CD1c-positive myeloid dendritic cell (primary cell): ENCODE results near the gene CCDC73.
"Not testable (repeated sequence)": the region's sequence is repeated elsewhere in the genome, so short reads cannot be mapped to it uniquely, and the experiment has no call there.

Source experiments
- DNase-seq: peaks from one replicate; pipeline ENCODE4 v3.0.0-alpha.2; 2016; ENCODE audit errors: extremely low spot score

The CCDC73 gene

DNA sequence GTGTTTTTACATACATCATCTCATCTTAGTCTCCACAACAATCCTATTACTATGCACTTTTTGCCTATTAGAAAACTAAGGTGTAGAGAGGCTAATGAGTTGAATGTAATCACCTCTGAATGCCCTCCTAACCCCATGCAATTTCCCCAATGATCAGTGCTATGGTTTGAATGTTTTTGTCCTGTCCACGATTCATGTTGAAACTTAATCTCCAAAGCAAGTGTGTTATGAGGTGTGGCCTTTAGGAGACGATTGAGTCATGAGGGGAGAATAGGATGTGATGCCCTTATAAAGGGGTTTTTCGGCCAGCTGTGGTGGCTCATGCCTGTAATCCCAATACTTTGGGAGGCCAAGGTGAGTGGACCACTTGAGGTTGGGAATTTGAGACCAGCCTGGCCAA, 2.0 kb upstream of the CCDC73 start:
- no peak for DNase-seq

GRCh38 chr11:32792948-32793475, 1.4 kb downstream of the CCDC73 start:
- DNase-seq = peak; percentile 72

DNA sequence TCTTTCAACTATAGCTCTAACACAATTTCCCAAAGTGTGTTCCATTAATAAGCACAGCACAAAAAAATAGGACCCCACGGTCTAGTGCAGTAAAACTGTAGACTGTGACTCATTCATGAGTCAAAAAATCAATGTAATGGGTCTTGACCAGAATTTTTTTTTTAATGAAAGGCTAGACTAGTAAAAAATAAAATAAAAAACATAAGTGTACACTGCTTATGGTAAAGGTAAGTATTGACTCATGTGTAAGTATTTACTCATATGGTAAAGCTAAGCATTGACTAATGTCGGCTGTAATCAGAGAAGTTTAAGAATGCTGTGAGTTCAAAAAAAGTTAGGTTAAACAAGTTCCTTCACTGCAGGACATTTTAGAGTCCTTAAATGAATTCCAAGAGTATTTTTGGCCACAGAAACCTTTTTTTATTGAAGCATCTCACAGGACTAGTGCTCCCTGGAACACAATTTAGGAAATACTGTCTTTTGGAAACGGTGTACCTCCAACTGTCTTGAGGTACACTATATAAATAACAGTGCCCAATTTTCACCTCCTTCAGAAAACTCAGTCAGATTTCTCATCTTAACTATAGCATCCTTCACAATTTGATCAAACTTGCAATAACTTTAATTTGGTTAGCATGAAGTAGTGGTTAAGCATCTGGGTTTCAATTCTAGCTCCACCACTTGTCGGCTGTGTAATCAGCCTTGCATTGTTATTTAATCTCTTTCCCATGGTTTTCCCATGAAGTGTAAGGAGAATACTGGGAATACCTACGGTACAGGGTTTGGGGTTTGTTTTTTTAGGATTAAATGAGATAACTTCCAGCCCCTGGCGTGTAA, 2.1 kb downstream of the CCDC73 start:
- DNase-seq = no peak

DNA sequence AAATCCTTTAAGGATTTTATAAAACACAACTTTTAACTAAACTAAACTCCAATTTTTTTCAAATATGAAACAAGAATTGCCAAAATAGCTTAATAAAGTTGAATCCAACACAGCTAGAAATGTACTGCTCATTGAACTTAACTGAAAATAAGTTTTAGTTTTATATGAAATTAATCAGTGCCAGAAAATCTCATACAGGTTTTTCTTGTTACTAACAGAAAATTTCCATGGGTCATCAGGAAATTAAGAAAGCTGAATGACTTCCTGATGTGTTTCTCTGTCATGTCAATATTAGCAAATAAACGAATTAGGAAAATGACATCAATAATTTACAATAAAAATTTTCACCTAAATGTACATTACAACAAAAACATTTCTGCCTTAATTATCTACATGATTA, 3.5 kb downstream of the CCDC73 start:
- DNase-seq = no peak

- no peak for DNase-seq
Measured at GRCh38 chr11:32786811-32787210, 7.7 kb downstream of the CCDC73 start.

- no peak for DNase-seq
Measured at GRCh38 chr11:32785262-32785661, 9.2 kb downstream of the CCDC73 start.

- no peak for DNase-seq
Measured at GRCh38 chr11:32781721-32782120, 12.7 kb downstream of the CCDC73 start.

DNA sequence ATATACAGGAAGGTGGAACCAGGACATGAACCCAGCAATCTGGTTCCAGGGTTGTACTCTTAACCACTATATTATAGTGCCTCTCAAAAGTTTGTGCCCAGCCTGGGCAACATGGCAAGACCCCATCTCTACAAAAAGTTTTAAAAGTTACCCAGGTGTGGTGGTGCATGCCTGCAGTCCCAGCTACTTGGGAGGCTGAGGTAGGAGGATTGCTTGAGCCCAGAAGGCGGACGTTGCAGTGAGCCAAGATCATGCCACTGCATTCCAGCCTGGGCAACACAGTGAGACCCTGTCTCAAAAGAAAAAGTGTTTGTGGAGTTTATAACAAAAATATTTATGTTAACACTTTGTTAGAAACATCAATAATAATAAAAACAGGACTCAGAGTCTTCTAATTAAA, 13.6 kb downstream of the CCDC73 start:
- DNase-seq = not testable (repeated sequence)

- peak; percentile 49 for DNase-seq
Measured at GRCh38 chr11:32779136-32779535, 15.3 kb downstream of the CCDC73 start.

GRCh38 chr11:32775908-32776307, 18.6 kb downstream of the CCDC73 start:
- no peak for DNase-seq

GRCh38 chr11:32774081-32774480, 20.4 kb downstream of the CCDC73 start:
- DNase-seq = no peak

DNA sequence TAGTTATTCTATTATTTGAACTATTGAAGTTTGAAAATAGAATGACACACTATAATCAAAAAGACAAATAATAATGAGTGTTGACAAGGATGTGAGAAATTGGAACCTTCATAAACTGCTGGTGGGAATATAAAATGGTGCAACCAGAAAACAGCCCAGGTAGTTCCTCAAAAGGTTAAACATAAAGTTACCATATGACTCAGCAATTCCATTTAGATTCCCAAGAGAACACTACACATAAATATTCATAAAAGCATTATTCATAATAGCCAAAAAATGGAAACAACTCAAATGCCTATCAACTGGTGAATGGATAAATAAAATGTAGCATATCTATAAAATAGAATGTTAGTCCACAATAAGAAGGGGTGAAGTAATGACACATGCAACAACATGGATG, 21.7 kb downstream of the CCDC73 start:
- no peak for DNase-seq

GRCh38 chr11:32761774-32762173, 32.7 kb downstream of the CCDC73 start:
- DNase-seq = not testable (repeated sequence)

DNA sequence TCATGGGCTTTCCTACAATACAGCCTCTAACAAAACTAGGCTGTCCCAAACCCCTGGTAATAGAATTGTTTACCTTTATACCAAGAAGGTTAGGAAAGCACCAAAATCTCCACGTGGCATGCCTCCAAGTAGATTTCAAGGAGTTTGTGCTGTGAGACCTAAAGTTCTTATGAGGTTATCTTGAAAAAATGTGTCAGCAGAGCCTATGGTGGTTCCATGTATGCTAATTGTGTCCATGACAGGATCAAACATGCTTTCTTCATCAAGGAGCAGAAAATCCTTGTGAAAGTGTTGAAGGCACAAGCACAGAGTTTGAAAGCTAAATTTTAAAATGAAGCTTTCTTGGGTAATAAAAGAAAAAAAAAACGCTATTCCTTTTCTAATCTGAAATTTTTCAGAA, 36.2 kb downstream of the CCDC73 start:
- no peak for DNase-seq

GRCh38 chr11:32753181-32753580, 41.3 kb downstream of the CCDC73 start:
- not testable (repeated sequence) for DNase-seq

GRCh38 chr11:32752001-32752400, 42.5 kb downstream of the CCDC73 start:
- no peak for DNase-seq

GRCh38 chr11:32751381-32751780, 43.1 kb downstream of the CCDC73 start:
- DNase-seq = no peak

GRCh38 chr11:32729976-32730375, 64.5 kb downstream of the CCDC73 start:
- DNase-seq = no peak

- no peak for DNase-seq
Measured at GRCh38 chr11:32723332-32723731, 71.1 kb downstream of the CCDC73 start.

- no peak for DNase-seq
Measured at GRCh38 chr11:32722255-32722654, 72.2 kb downstream of the CCDC73 start.

DNA sequence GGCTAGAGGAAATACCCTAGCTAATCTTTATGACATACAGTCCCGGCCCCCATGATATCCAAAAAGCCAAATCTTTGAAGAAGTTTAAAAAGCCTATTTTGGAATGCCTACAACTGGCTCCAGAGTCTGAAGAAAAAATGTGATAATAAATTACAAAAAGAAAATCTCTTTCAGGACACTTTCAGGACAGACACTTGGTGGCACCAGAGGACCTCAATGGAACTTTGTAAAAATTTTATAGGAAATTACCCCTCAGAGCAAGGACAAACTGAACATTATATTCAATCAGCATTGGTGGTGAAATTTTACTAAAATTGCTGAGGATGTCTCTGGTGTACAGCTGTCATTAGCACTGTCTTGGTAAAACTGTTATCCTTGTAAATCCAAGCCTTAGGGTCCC, 81.0 kb downstream of the CCDC73 start:
- DNase-seq = no peak

- not testable (repeated sequence) for DNase-seq
Measured at GRCh38 chr11:32708978-32709377, 85.5 kb downstream of the CCDC73 start.

DNA sequence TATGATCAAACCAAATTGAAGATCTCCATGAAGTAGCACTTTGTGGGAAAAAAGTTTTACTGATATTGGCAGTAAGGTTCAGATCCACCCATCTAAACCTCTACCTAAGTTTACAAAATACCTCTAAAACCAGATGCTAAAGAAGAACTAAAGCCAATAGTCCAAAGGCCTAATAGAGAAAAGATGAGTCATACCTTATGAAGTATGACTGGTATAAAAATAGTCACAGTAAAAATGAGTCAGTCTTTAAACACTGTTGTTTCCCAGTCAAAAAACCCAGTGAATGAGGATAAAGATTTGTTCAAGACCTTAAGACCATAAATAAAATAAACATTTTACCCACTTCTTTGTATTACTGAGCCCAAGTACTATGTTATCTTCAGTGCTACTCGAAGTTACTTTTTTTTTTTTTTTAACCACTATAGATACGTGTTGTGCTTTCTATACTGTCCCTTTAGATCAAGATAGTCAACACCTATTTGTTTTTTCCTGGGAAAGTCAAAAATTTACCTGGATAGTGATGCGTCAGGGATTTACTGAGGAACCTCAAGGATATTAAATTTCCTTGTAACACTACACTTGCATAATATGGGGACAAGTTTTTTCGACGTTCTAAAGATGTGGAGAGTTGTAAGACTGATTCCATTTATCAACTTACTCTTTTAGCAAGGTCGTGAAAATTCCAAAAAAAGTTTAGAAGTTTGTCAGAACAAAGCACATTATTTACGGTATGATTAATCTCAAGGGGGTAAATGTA, 87.3 kb downstream of the CCDC73 start:
- peak; percentile 27 for DNase-seq
